Measurements from ENCODE around the gene TMEM18. TPM values are rescaled to one million over a fixed set of nuclear protein-coding genes. Genes with fewer than 3 reads are reported as not detected.

The TMEM18 gene
- total RNA-seq, 1 experiment from 2014 or later = 40.3 TPM

- no peak for DNase-seq (ENCODE audit: extremely low read depth, low read depth)
Observed at GRCh38 chr2:673615-674320, 3.4 kb downstream of the TMEM18 start.

DNA sequence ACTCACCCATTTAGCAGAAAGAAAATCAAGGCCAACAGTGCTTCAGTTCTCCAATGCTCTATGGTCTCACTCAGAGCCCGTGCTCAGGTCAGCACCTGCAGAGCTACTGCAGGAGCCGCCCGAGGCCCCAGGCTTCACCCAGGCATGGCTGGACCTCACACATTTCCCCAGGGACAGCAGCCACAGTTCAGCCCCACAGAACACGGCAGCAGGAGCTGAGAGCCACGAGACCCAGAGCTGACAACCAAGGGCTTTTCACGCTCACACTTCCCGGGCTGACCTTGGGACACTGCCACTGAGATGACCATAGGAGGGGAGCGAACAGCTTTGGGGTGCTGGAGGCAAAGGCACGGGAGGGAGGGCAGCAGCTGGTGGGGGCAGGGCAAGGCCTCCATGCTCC, 4.2 kb downstream of the TMEM18 start:
- DNase-seq (ENCODE audit: extremely low read depth, low read depth) = no peak

GRCh38 chr2:672606-672905, 4.7 kb downstream of the TMEM18 start:
- DNase-seq (ENCODE audit: extremely low read depth, low read depth) = no peak

GRCh38 chr2:671787-672605, 5.2 kb downstream of the TMEM18 start:
- no peak for DNase-seq (ENCODE audit: extremely low read depth, low read depth)

DNA sequence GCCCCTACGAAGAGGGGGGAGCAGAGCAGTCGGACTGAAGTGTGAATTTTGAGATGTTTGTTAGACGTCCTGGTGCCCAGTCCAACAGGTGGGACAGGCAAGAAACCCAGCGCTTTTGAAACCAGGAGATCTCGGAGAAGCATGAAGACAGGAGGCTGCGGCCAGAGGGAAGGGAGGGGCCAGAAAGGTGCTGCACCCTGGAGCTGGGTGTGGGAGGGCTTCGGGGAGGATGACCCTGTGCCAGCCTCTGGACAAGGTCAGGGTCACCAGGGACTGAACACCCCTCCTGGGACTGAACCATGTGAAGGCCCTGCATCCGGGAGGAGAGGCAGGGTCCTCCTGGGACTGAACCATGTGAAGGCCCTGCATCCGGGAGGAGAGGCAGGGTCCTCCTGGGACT, 6.1 kb downstream of the TMEM18 start:
- DNase-seq (ENCODE audit: extremely low read depth, low read depth) = no peak

GRCh38 chr2:670637-671036, 6.6 kb downstream of the TMEM18 start:
- no peak for DNase-seq (ENCODE audit: extremely low read depth, low read depth)

- DNase-seq (ENCODE audit: extremely low read depth, low read depth) = no peak
Observed at GRCh38 chr2:669323-669722, 7.9 kb downstream of the TMEM18 start.

GRCh38 chr2:668000-668398, 9.2 kb downstream of the TMEM18 start:
- DNase-seq (ENCODE audit: extremely low read depth, low read depth) = no peak

DNA sequence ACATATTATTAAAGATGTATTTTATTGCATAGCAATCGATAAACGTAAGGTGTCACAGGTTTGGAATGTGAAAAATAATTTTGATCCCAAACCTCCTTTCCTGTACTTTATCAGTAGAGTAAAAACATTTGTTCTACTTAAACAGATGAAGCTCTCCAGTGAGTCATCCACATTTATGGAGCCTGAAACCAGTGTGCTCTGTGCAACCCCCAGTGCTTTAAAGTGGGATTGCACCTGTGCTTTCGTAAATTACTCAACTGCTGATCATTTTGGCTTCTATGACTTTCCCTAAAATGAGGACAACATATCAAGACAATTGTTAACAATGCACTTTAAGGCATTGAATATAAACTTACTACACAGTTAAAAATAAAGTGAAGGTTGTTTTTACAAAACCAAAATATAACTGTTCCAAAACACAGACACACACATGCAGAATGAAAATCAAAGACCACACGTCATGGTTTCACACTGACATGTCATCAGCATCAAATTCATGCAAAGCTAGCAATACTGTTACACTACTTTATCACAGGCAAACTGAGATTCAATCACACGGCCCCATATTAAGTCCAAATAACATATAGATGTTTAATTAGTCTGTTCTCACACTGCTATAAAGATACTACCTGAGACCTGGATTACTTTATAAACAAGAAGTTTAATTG, 9.7 kb downstream of the TMEM18 start:
- peak; percentile 40 for DNase-seq (ENCODE audit: extremely low read depth, low read depth)

DNA sequence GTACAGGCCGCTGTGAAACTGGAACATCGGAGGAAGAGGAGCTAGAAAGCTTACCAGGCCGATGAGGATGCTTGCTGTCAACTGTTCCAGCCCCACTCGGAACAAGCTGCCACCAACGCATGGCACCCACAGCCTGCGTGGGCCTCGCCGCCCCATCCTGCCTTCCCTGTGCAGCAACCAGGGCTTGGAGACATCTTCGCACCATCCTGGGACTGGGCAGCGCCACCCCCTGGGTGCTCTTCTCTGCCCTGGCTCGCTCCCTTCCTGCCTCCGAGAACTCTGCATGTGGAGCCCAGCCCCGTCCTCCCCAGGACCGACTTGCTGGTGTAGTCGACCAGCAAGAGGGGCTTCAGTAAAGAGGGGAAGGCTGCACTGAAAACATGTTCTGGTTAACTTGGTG, 10.8 kb downstream of the TMEM18 start:
- DNase-seq (ENCODE audit: extremely low read depth, low read depth) = no peak

DNA sequence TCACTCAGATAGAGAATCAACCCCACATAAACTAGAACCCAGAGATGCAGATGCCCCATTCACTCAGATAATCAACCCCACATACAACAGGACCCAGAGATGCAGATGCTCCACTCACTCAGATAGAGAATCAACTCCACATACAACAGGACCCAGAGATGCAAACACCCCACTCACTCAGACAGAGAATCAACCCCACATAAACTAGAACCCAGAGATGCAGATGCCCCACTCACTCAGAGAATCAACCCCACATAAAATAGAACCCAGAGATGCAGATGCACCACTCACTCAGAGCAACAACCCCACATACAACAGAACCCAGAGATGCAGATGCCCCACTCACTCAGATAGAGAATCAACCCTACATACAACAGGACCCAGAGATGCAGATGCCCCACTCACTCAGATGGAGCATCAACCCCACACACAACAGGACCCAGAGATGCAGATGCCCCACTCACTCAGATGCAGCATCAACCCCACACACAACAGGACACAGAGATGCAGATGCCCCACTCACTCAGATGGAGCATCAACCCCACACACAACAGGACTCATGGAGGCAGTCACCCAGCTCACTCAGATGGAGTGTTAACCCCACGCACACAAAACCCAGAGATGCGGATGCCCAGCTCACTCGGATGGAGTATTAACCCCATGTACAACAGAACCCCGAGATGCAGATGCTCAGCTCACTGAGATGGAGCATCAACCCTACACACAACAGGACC, 11.7 kb downstream of the TMEM18 start:
- DNase-seq (ENCODE audit: extremely low read depth, low read depth) = no peak

GRCh38 chr2:664063-664462, 13.1 kb downstream of the TMEM18 start:
- no peak for DNase-seq (ENCODE audit: extremely low read depth, low read depth)

GRCh38 chr2:663221-663620, 14.0 kb downstream of the TMEM18 start:
- DNase-seq (ENCODE audit: extremely low read depth, low read depth) = no peak

DNA sequence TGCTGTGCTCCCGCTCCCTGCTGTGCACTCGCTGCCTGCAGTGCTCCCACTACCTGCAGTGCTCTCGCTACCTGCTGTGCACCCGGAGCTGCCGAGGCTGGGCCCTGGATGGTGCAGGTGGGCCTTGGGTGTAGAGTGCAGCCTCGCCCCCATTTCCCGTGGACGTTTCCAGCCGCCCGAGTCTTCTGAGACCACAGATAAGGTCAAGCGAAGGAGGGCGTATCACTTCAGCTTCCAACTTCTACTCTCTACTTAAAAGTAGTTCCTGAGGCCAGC, 15.9 kb downstream of the TMEM18 start:
- DNase-seq (ENCODE audit: extremely low read depth, low read depth) = no peak

DNA sequence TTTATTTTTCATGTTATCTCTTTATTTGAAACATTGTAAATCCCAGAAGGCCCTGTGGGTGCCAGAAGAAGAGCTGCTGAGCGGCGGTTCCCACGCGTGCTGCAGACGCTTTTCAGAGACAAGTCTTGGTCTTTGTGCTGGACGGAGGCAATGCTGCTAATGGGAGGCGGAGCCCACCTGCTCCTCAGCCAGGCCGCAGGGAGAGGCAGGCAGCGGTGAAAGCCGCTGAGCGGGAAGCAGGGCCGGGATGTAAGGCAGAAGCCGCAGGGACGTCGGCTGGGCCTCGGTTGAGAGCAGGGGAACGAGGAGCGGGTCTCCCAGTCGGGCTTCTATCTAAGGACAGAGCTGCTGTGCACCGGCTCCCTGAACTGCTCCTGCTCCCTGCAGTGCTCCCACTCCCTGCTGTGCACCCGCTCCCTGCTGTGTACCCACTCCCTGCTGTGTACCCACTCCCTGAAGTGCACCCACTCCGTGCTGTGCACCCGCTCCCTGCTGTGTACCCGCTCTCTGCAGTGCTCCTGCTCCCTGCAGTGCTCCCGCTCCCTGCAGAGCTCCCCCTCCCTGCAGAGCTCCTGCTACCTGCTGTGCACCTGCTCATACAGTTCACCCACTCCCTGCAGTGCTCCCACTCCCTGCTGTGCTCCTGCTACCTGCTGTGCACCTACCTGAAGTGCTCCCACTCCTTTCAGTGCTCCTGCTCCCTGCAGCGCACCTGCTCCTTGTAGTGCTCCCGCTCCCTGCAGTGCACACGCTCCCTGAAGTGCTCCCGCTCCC, 16.4 kb downstream of the TMEM18 start:
- DNase-seq (ENCODE audit: extremely low read depth, low read depth) = no peak

GRCh38 chr2:660029-660428, 17.2 kb downstream of the TMEM18 start:
- no peak for DNase-seq (ENCODE audit: extremely low read depth, low read depth)

DNA sequence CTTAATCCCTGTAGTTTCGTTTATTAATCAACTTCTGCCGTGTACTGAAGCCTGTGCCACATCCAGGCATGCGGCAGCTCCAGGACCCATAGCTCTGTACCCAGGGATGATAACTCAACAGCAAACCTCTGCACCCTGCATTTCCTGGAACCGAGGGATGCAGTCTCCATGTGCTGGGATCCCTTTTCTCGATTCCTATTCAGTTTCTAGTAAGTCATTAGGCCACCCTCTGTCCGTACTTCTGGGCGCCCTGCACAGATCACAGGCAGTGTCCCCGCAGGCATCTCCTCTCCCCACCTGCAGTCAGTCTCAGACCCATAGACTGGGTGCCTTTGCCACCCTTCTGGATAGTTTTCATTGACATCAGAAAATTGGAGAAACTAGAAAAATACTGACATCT, 18.8 kb downstream of the TMEM18 start:
- no peak for DNase-seq (ENCODE audit: extremely low read depth, low read depth)

- no peak for DNase-seq (ENCODE audit: extremely low read depth, low read depth)
Observed at GRCh38 chr2:657766-658165, 19.4 kb downstream of the TMEM18 start.

DNA sequence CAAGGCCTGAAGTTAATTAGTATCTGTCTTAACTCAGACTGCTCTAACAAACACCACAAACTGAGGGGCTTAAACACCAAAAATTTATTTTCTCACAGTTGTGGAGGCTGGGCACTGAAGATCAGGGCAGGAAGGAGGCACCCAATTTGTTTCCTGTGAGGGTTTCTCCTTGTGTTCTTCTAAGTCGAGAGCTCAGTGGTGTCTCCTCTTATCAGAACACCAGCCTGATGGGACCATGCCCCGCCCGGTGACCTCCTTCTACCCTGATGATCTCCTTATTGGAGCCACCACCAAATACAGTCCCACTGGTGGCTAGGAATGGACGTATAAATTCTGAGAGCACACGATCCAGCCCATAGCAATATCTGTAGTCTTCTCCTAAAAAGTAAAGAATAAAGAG, 20.5 kb downstream of the TMEM18 start:
- no peak for DNase-seq (ENCODE audit: extremely low read depth, low read depth)

GRCh38 chr2:655626-656025, 21.6 kb downstream of the TMEM18 start:
- DNase-seq (ENCODE audit: extremely low read depth, low read depth) = no peak

DNA sequence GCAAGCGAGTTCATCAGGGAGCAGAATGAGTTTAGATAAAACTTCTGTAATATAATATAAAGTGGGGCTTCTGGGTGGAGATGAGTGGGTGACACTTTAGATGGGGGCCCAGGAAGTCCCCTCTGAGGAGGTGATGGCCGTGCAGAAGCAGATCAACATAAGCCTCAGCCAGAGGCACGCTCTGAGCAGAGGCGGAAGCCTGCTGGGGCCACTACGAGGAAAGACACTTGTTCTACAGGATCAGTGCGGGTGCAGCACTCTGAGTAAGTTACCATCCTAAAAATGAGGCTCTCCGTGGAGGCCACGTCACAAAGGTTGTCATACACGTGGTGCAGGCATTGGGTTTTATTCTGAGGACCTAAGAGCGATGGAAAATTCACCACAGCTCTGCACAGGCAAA, 22.3 kb downstream of the TMEM18 start:
- no peak for DNase-seq (ENCODE audit: extremely low read depth, low read depth)
